HepG2 (cell line): ENCODE data around the gene SLC11A1. TPM values are rescaled to one million over a fixed set of nuclear protein-coding genes. Genes with fewer than 3 reads are reported as not detected.

ENCODE experiments used
- ARID3A ChIP-seq: IDR thresholded peaks from 2 replicates; pipeline ENCODE4 v1.6.1; 2012; ENCODE audit warnings: low read depth, low read length, improper control_type of control experiment
- BORCS8-MEF2B ChIP-seq: sonication (generic); formaldehyde crosslinking; IDR thresholded peaks from 2 replicates; pipeline ENCODE4 v1.8.0; 2022; ENCODE audit warnings: mild to moderate bottlenecking, missing genetic modification reagents
- CSRNP1 ChIP-seq: sonication (generic); formaldehyde crosslinking; IDR thresholded peaks from 2 replicates; pipeline ENCODE4 v1.8.1; 2023; ENCODE audit warnings: mild to moderate bottlenecking, missing genetic modification reagents
- DDIT3 ChIP-seq: sonication (generic); formaldehyde crosslinking; IDR thresholded peaks from 2 replicates; pipeline ENCODE4 v1.4.0; 2020; ENCODE audit warnings: mild to moderate bottlenecking, missing genetic modification reagents
- EHMT2 ChIP-seq: fragments of 200-600 bp; sonication (generic); IDR thresholded peaks from 2 replicates; pipeline ENCODE4 v1.7.0; 2017; ENCODE audit warnings: antibody characterized with exemption, low read depth, low read length, borderline replicate concordance
- GFI1 ChIP-seq: sonication (generic); formaldehyde crosslinking; IDR thresholded peaks from 2 replicates; pipeline ENCODE4 v1.5.0; 2020; ENCODE audit warnings: missing genetic modification reagents, mild to moderate bottlenecking, borderline replicate concordance
- GRHL1 ChIP-seq: sonication (generic); formaldehyde crosslinking; conservative IDR thresholded peaks from 2 replicates; pipeline ENCODE4 v1.8.0; 2022; ENCODE audit warnings: missing genetic modification reagents
- HOMEZ ChIP-seq: IDR thresholded peaks from 2 replicates; pipeline ENCODE4 v1.6.1; 2016; ENCODE audit warnings: low read depth
- KLF11 ChIP-seq: IDR thresholded peaks from 2 replicates; pipeline ENCODE4 v1.6.1; 2016; ENCODE audit warnings: missing compliant biosample characterization
- MAFK ChIP-seq, 2 experiments: IDR thresholded peaks in 1 of 2; conservative IDR thresholded peaks in 1 of 2; 2 replicates each; pipeline ENCODE4 v1.6.1; 2011; ENCODE audit warnings: improper control_type of control experiment in 2 of 2, low read length in 2 of 2
- NFIC ChIP-seq: IDR thresholded peaks from 2 replicates; pipeline ENCODE4 v1.6.1; 2012; ENCODE audit warnings: mild to moderate bottlenecking, low read length, inconsistent platforms
- PHF5A ChIP-seq: IDR thresholded peaks from one replicate; pipeline ENCODE4 v1.6.1; 2018; ENCODE audit warnings: low read depth, missing genetic modification reagents; ENCODE audit not compliant: unreplicated experiment
- PRMT3 ChIP-seq: sonication (generic); formaldehyde crosslinking; IDR thresholded peaks from 2 replicates; pipeline ENCODE4 v1.8.1; 2022; ENCODE audit warnings: low read depth, mild to moderate bottlenecking, moderate library complexity, missing genetic modification reagents, borderline replicate concordance
- ZBTB4 ChIP-seq: sonication (generic); formaldehyde crosslinking; IDR thresholded peaks from 2 replicates; pipeline ENCODE4 v1.4.0; 2020; ENCODE audit warnings: missing genetic modification reagents, mild to moderate bottlenecking, borderline replicate concordance
- ZNF326 ChIP-seq: sonication (generic); formaldehyde crosslinking; IDR thresholded peaks from 2 replicates; pipeline ENCODE4 v1.4.0; 2020; ENCODE audit warnings: missing genetic modification reagents, borderline replicate concordance
- ZNF841 ChIP-seq: sonication (generic); formaldehyde crosslinking; IDR thresholded peaks from 2 replicates; pipeline ENCODE4 v1.8.1; 2023; ENCODE audit warnings: missing genetic modification reagents, borderline replicate concordance
- ZSCAN30 ChIP-seq: sonication (generic); formaldehyde crosslinking; IDR thresholded peaks from 2 replicates; pipeline ENCODE4 v1.5.0; 2020; ENCODE audit warnings: mild to moderate bottlenecking, missing genetic modification reagents
- polyA plus RNA-seq, 8 experiments: library from polyadenylated mRNA; depleted of rRNA in 3 of 8; stranded (reverse) in 7 of 8; unstranded in 1 of 8; fragments of >200 nt; fragmentation: Illumina TruSeq in 4 of 8; extraction: Trizol in 4 of 8; gene quantifications; 2 replicates each; pipeline versions ENCODE4 v1.2.1 to v1.2.3, GENCODE V29; 2011 to 2016; ENCODE audit warnings: low read depth in 4 of 8, missing spikeins in 1 of 8, mixed read lengths in 1 of 8; ENCODE audit not compliant: insufficient read depth in 1 of 8
- total RNA-seq, 5 experiments: library from RNA; depleted of rRNA; stranded (reverse); fragments of >200 nt; fragmentation: Illumina TruSeq; extraction: Trizol; gene quantifications; 2 replicates each; pipeline ENCODE4 v1.2.3, GENCODE V29; 2016; ENCODE audit warnings: low read depth in 1 of 5

Gene SLC11A1
- total and polyA plus RNA-seq, 2 of the 13 experiments (the other 11 are each of a cell fraction or from before 2014, with no cell fraction given): 0.33 to 2.3 TPM

GRCh38 chr2:218389333-218390150 is 7.5 kb downstream of the SLC11A1 start (continued):
- TF ChIP-seq GRHL1 (CRISPR knock-in tag): no peak
- no peak for TF ChIP-seq NFIC
- no peak for TF ChIP-seq PHF5A (CRISPR knock-in tag)
- TF ChIP-seq ZNF841 (CRISPR knock-in tag): no peak
- TF ChIP-seq ZNF326 (CRISPR knock-in tag): no peak
- TF ChIP-seq MAFK (conservative IDR thresholded peaks at IDR 0.05 in 1 of 2, IDR thresholded peaks at IDR 0.05 in 1 of 2; ENCODE audit: low read length in 2 of 2): no peak
- TF ChIP-seq DDIT3 (CRISPR knock-in tag): no peak
- TF ChIP-seq CSRNP1 (CRISPR knock-in tag): no peak
- no peak for TF ChIP-seq ZSCAN30 (CRISPR knock-in tag)
- 0 out of 2 replicates have a peak, but pooled peaks have one; percentile 39 for TF ChIP-seq KLF11 (CRISPR knock-in tag)
- peak; percentile 14; the same call in 1 of the 2 replicates for TF ChIP-seq HOMEZ (CRISPR knock-in tag)
- no peak for TF ChIP-seq EHMT2
- TF ChIP-seq ARID3A: no peak
- TF ChIP-seq ZBTB4: 0 out of 2 replicates have a peak, but pooled peaks have one; percentile 37
- TF ChIP-seq GFI1 (CRISPR knock-in tag): no peak
- TF ChIP-seq BORCS8-MEF2B (CRISPR knock-in tag): no peak; the same call in 1 of the 2 replicates
- TF ChIP-seq PRMT3 (CRISPR knock-in tag): no peak
